Spinal cord (tissue), 4 donors: ENCODE measurements around the gene SEC14L2. TPM values are rescaled to one million over a fixed set of nuclear protein-coding genes. Genes with fewer than 3 reads are reported as not detected.

Experiments
- polyA plus RNA-seq, 2 donors: library from polyadenylated mRNA; unstranded; fragments of 120-200 nt; gene quantifications; one replicate each; pipeline ENCODE4 v1.2.1, GENCODE V29; 2013; ENCODE audit not compliant: insufficient read length in 2 of 2
- small RNA-seq: library from RNA; depleted of rRNA; stranded (forward); fragments of <200 nt; gene quantifications from one replicate; pipeline ENCODE3, GENCODE V24; 2014; ENCODE audit warnings: low replicate concordance
- total RNA-seq, 2 donors: library from RNA; depleted of rRNA in 1 of 2; stranded (reverse); fragments of 120-200 nt in 1 of 2; fragments of >200 nt in 1 of 2; gene quantifications; one replicate each; pipeline versions ENCODE4 v1.2.3 to v1.2.4, GENCODE V29; 2013 to 2014

Gene SEC14L2
- total and polyA plus RNA-seq, 4 donors = 11.2 to 22.3 (median 17.9) TPM

Small RNAs within 50 kb of the gene (small RNA-seq; reads per million reads assigned to genes)
- gene AC004832.3 (not detected), gene RNU6-564P (not detected)

Other genes starting within 250 kb of the SEC14L2 start
- gene LIF, start 150.3 kb upstream of the SEC14L2 start, total RNA-seq = under 1 TPM; 0.20 to 0.61 TPM
- gene LIF, start 150.3 kb upstream of the SEC14L2 start, polyA plus RNA-seq = under 1 TPM; 0.46 to 0.84 TPM
- gene OSM, start 130.2 kb upstream of the SEC14L2 start, total RNA-seq = 1 to 10 TPM in 1 of 2 donors, under 1 TPM in 1; 0.39 to 1.9 TPM
- gene OSM, start 130.2 kb upstream of the SEC14L2 start, polyA plus RNA-seq = under 1 TPM; 0.62 to 0.68 TPM
- gene CASTOR1, start 107.5 kb upstream of the SEC14L2 start, total RNA-seq = 10 to 100 TPM in 1 of 2 donors, 1 to 10 TPM in 1; 6.6 to 34.9 TPM
- gene CASTOR1, start 107.5 kb upstream of the SEC14L2 start, polyA plus RNA-seq = 10 to 100 TPM; 10.4 to 17.4 TPM
- 10 to 100 TPM in 1 of 2 donors, 1 to 10 TPM in 1; 9.1 to 16.3 TPM for gene TBC1D10A, start 70.1 kb upstream of the SEC14L2 start, total RNA-seq
- 10 to 100 TPM; 18.0 to 24.5 TPM for gene TBC1D10A, start 70.1 kb upstream of the SEC14L2 start, polyA plus RNA-seq
- 10 to 100 TPM; 25.2 to 50.1 TPM for gene SF3A1, start 40.1 kb upstream of the SEC14L2 start, total RNA-seq
- 100 to 1,000 TPM; 139 to 140 TPM for gene SF3A1, start 40.1 kb upstream of the SEC14L2 start, polyA plus RNA-seq
- gene CCDC157, start 40.0 kb upstream of the SEC14L2 start, total RNA-seq = 1 to 10 TPM; 4.2 to 6.0 TPM
- gene CCDC157, start 40.0 kb upstream of the SEC14L2 start, polyA plus RNA-seq = 10 to 100 TPM in 1 of 2 donors, 1 to 10 TPM in 1; 9.6 to 10.1 TPM
- 10 to 100 TPM; 16.0 to 23.6 TPM for gene RNF215, start 9.6 kb upstream of the SEC14L2 start, total RNA-seq
- 10 to 100 TPM; 35.0 to 40.5 TPM for gene RNF215, start 9.6 kb upstream of the SEC14L2 start, polyA plus RNA-seq
- gene MTFP1, start 28.8 kb downstream of the SEC14L2 start, total RNA-seq = 1 to 10 TPM; 2.1 to 9.5 TPM
- gene MTFP1, start 28.8 kb downstream of the SEC14L2 start, polyA plus RNA-seq = 1 to 10 TPM; 6.3 to 6.5 TPM
- gene SEC14L3, start 75.0 kb downstream of the SEC14L2 start, total RNA-seq = not detected
- gene SEC14L3, start 75.0 kb downstream of the SEC14L2 start, polyA plus RNA-seq = under 1 TPM in 1 of 2 donors, not detected in 1; 0.14 TPM
- under 1 TPM; 0.28 to 0.50 TPM for gene SEC14L4, start 108.7 kb downstream of the SEC14L2 start, total RNA-seq
- gene SEC14L4, start 108.7 kb downstream of the SEC14L2 start, polyA plus RNA-seq = under 1 TPM; 0.32 to 0.38 TPM
- gene SEC14L6, start 149.7 kb downstream of the SEC14L2 start, total RNA-seq = 1 to 10 TPM; 3.1 to 7.9 TPM
- 1 to 10 TPM; 2.6 to 3.9 TPM for gene SEC14L6, start 149.7 kb downstream of the SEC14L2 start, polyA plus RNA-seq
- 10 to 100 TPM; 10.3 to 12.2 TPM for gene GAL3ST1, start 177.6 kb downstream of the SEC14L2 start, total RNA-seq
- 10 to 100 TPM; 46.6 to 52.7 TPM for gene GAL3ST1, start 177.6 kb downstream of the SEC14L2 start, polyA plus RNA-seq
- 10 to 100 TPM; 28.5 to 64.5 TPM for gene PES1, start 194.9 kb downstream of the SEC14L2 start, total RNA-seq
- 10 to 100 TPM; 53.8 to 55.8 TPM for gene PES1, start 194.9 kb downstream of the SEC14L2 start, polyA plus RNA-seq
- 100 to 1,000 TPM in 1 of 2 donors, 10 to 100 TPM in 1; 29.9 to 118 TPM for gene TCN2, start 210.2 kb downstream of the SEC14L2 start, total RNA-seq
- 10 to 100 TPM; 37.8 to 56.9 TPM for gene TCN2, start 210.2 kb downstream of the SEC14L2 start, polyA plus RNA-seq
- gene SLC35E4, start 238.8 kb downstream of the SEC14L2 start, total RNA-seq = 1 to 10 TPM; 5.1 to 5.2 TPM
- gene SLC35E4, start 238.8 kb downstream of the SEC14L2 start, polyA plus RNA-seq = 1 to 10 TPM; 7.1 to 8.3 TPM